Measurements from ENCODE around the gene CNOT1. TPM values are rescaled to one million over a fixed set of nuclear protein-coding genes. Genes with fewer than 3 reads are reported as not detected.
A peak's percentile ranks its signal among the peaks of the same experiment; 100 is the strongest.

The CNOT1 gene
- total RNA-seq, 2 donors from 2014 or later = 54.3 to 63.2 TPM

DNA sequence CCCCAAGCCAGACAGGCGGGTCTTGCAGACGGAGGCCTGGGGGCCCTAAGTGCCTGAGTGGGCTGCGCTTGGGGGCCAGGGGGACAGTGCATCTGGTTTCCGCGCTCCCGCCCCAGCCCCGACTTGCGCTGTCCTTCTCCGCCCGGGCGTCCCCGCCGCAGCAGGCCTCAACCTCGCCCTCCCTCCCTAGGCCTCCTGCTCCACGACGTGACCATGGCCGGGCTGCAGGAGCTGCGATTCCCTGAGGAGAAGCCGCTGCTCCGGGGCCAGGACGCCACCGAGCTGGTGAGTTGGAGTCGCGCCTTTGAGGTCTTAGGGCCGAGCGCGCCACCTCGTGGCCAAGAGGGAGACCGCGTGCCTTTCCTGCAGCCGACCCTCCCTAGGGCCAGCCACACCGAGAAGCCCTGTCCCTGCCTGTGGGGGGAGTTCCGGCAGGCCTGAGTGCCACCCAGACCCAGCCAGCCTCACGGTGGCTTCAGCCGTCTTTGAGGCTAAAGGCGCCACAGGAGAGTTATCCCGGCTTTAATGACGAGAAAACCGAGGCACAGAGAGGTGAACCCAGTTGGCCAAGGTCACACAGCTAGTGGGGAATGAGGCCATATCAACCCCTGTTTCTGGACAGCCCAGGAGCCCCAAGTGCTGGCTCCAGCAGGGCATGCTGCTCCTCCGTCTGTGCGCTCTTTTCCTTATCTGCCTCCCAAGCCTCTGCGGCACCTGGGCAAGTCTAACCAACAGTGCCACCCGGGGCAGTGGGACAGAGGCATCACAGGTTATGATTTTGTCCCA, 141.9 kb downstream of the CNOT1 start:
- Histone ChIP-seq H3K4me1 (peaks cover 0 to 40% of the 10 kb centered on the region in 2 donors), H3K27ac (peak overlapping the region; percentile 52 to 62), H3K4me3 (peak overlapping the region in 1 of 2 donors; percentile 27), H3K9me3 (no peaks in the 10 kb centered on the region), H3K36me3 (no peaks in the 10 kb centered on the region), H3K27me3 (no peaks in the 10 kb centered on the region)
- peak; percentile 84 for DNase-seq (ENCODE audit: low spot score)
- TF ChIP-seq, protein P1, sequence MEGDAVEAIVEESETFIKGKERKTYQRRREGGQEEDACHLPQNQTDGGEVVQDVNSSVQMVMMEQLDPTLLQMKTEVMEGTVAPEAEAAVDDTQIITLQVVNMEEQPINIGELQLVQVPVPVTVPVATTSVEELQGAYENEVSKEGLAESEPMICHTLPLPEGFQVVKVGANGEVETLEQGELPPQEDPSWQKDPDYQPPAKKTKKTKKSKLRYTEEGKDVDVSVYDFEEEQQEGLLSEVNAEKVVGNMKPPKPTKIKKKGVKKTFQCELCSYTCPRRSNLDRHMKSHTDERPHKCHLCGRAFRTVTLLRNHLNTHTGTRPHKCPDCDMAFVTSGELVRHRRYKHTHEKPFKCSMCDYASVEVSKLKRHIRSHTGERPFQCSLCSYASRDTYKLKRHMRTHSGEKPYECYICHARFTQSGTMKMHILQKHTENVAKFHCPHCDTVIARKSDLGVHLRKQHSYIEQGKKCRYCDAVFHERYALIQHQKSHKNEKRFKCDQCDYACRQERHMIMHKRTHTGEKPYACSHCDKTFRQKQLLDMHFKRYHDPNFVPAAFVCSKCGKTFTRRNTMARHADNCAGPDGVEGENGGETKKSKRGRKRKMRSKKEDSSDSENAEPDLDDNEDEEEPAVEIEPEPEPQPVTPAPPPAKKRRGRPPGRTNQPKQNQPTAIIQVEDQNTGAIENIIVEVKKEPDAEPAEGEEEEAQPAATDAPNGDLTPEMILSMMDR (IDR thresholded peaks at IDR 0.05) = peak; percentile 95 to 98

DNA sequence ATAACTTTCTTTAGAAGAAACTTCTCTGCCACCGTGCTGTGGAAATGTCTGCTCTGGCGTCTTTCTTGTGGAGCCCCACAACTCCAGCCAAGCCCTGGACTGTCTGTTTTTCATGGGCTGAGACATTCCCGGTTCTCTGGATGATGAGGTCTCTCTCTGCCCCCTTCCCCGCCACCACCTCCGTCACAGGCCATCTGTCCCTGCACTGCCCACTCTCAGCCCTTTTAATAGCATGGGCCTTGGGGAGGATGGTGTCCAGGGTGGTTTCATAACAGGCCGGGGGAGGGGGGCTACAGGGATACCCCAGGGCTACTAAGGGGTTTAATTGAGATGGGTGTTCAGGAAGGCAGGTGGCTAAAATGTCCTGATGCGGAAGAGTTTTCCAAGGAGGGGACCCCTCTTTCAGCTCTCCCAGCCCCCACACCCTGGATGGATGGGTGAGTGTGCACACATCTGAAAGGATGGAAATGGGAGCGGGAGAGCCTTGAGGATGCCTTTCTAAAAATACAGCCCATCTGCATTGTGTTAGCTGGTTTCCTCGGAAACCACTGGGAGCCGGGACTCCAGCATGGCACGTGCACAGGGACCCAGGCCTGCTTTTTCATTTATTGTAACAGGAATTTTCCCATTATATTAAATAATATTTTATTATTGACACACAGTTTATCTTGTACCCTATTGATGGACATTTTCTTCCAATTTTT, 144.3 kb downstream of the CNOT1 start:
- H3K27me3 ChIP-seq = no peaks in the 10 kb centered on the region
- no peaks in the 10 kb centered on the region for H3K9me3 ChIP-seq
- H3K27ac ChIP-seq = peak overlapping the region; percentile 35 to 72
- peaks cover 0 to 55% of the 10 kb centered on the region in 2 donors for H3K4me1 ChIP-seq
- TF ChIP-seq, protein P1 (IDR thresholded peaks at IDR 0.05) = no peak
- no peaks in the 10 kb centered on the region for H3K36me3 ChIP-seq
- no peak for DNase-seq (ENCODE audit: low spot score)
- no peak overlapping the region for H3K4me3 ChIP-seq

DNA sequence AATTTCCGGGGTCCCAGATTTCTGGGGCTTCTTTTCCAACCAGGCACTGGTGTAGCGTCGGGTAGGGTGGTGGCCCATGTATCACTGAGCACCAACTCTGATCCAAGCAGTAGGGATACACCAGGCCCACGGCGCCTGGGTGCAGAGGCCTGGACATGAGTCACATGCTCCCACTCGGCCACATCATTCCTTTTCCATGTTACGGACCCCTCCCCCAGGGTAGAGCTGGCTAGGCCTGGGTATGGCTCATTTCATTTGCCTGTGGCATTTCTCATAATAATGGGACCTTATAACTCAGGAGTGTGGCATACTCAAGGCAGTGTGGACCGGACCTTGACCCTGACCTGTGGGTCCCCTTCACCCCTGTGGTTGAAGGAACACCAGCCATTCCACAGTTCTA, 147.7 kb downstream of the CNOT1 start:
- no peak for DNase-seq (ENCODE audit: low spot score)
- TF ChIP-seq, protein P1 (IDR thresholded peaks at IDR 0.05) = no peak

DNA sequence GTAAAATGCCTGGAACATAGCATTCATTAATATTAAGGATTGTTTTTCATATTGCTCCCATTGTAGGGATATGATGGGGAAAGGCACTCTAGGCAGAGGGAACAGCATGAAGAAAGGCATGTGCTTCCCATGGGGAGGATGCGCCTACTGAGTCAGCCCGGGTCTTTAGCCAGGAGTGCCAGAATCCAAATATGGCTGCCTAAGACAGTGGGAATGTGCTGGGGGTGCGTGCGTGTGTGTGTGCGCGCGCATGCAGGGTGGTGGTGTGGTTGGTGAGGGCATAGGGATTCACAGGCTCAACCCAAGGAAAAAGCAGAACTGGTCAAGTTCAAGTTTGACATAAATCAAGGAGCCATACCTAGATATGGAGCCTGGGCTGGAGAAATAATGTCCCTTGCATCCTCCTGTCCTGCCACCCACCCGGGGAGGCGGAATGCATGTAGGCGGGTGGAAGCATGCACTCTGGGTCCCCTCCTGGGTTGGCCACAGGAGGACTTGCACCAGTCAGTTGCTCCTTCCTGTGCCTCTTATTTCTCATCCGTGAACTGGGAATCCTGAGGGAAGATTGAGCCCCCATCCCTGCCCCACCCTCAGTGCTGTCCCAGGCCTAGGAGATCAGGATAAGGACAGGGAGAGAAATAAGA, 148.3 kb downstream of the CNOT1 start:
- H3K9me3 ChIP-seq = no peaks in the 10 kb centered on the region
- H3K4me1 ChIP-seq = peaks cover 0 to 43% of the 10 kb centered on the region in 2 donors
- no peak overlapping the region for H3K4me3 ChIP-seq
- no peaks in the 10 kb centered on the region for H3K36me3 ChIP-seq
- H3K27ac ChIP-seq = peak overlapping the region in 1 of 2 donors; percentile 7
- no peak for DNase-seq (ENCODE audit: low spot score)
- no peaks in the 10 kb centered on the region for H3K27me3 ChIP-seq
- TF ChIP-seq, protein P1 (IDR thresholded peaks at IDR 0.05) = no peak

More for the DNA sequence above, 147.7 kb downstream of the CNOT1 start:
- no peaks in the 10 kb centered on the region for H3K36me3 ChIP-seq
- H3K27me3 ChIP-seq = no peaks in the 10 kb centered on the region
- no peak overlapping the region for H3K4me3 ChIP-seq
- H3K9me3 ChIP-seq = no peaks in the 10 kb centered on the region
- H3K27ac ChIP-seq = peak overlapping the region; percentile 7 to 48
- peaks cover 0 to 43% of the 10 kb centered on the region in 2 donors for H3K4me1 ChIP-seq

DNA sequence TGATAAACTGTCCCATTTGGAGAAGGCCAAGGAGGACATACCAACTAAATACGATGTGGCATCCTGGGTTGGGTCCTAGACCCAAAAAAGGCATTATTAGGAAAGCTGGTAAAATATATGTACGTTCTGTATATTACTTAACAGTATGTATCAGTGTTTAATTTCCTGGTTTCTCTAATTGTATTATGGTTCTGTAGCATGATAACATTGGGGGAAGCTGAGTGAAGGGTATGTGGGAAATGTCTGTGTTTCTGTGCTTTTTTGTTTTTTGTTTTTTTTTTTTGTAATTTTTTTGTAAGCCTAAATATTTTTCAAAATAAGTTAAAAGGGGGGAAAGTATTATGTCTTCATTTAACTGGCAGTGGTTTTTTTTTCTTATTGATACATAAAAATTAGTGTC, 151.2 kb downstream of the CNOT1 start:
- Histone ChIP-seq H3K36me3 (no peaks in the 10 kb centered on the region), H3K4me3 (no peak overlapping the region), H3K4me1 (peaks cover 0 to 51% of the 10 kb centered on the region in 2 donors), H3K27me3 (no peaks in the 10 kb centered on the region), H3K27ac (no peak overlapping the region), H3K9me3 (no peaks in the 10 kb centered on the region)
- DNase-seq (ENCODE audit: low spot score) = no peak
- TF ChIP-seq, protein P1 (IDR thresholded peaks at IDR 0.05) = no peak
